HAP-1 (cell line): ENCODE measurements around the gene LIX1.
"Not testable (repeated sequence)": the region's sequence is repeated elsewhere in the genome, so short reads cannot be mapped to it uniquely, and the experiment has no call there.

ENCODE experiments used
- DNase-seq, 2 experiments: peaks; one replicate each; pipeline ENCODE4 v3.0.0-alpha.2; 2016 to 2020; ENCODE audit warnings: low spot score in 2 of 2
- H3K27me3 ChIP-seq: fragments of 250-450 bp; sonication (Bioruptor Pico); 2 replicates; pipeline ENCODE4 v1.5.1; 2020; ENCODE audit warnings: low read depth, mild to moderate bottlenecking, moderate library complexity
- H3K36me3 ChIP-seq: fragments of 250-450 bp; sonication (Bioruptor Pico); replicated peaks from 2 replicates; pipeline ENCODE4 v1.5.1; 2020; ENCODE audit warnings: mild to moderate bottlenecking
- H3K4me1 ChIP-seq: fragments of 250-450 bp; sonication (Bioruptor Pico); 2 replicates; pipeline ENCODE4 v1.5.1; 2020; ENCODE audit warnings: mild to moderate bottlenecking
- H3K4me3 ChIP-seq: fragments of 250-450 bp; sonication (Bioruptor Pico); 2 replicates; pipeline ENCODE4 v1.5.1; 2020; ENCODE audit warnings: mild to moderate bottlenecking, moderate library complexity
- H3K9me3 ChIP-seq: fragments of 250-450 bp; sonication (Bioruptor Pico); 2 replicates; pipeline ENCODE4 v1.5.1; 2020; ENCODE audit warnings: mild to moderate bottlenecking, moderate library complexity
- in situ Hi-C: fragments of 300-500 bp; cut with MboI; formaldehyde crosslinking; loops from 3 replicates; pipeline ENCODE4 v1.14.3; 2020; ENCODE audit warnings: low sequenced_read_pairs, inconsistent platforms, mixed read lengths

LIX1 gene

GRCh38 chr5:97142521-97143254, at the start of gene LIX1:
TSS of gene LIX1 (minus strand) at chr5:97142611. CDS start at chr5:97142576, 35 bp downstream.
- in situ Hi-C loops = loop anchor here (10.0 kb wide), 1 partner anchor 268 kb away; the partner anchor contains the start of gene ERAP2
- DNase-seq = peak; percentile 74

GRCh38 chr5:97191893-97192292, 49.5 kb upstream of the LIX1 start:
- no peaks in the 10 kb centered on the region for H3K27me3 ChIP-seq
- H3K9me3 ChIP-seq = no peaks in the 10 kb centered on the region
- H3K4me3 ChIP-seq = no peak overlapping the region
- in situ Hi-C loops = no loop called here
- no peak for DNase-seq
- no peaks in the 10 kb centered on the region for H3K36me3 ChIP-seq
- no peaks in the 10 kb centered on the region for H3K4me1 ChIP-seq

More at GRCh38 chr5:97142521-97143254, at the start of gene LIX1:
- Histone ChIP-seq H3K36me3 (no peaks in the 10 kb centered on the region), H3K4me3 (no peak within 1 kb of the TSS), H3K9me3 (no peaks in the 10 kb centered on the region), H3K27me3 (no peaks in the 10 kb centered on the region), H3K4me1 (peaks cover 10% of the 10 kb centered on the region)

GRCh38 chr5:97189523-97189922, 47.1 kb upstream of the LIX1 start:
- H3K4me3 ChIP-seq, in situ Hi-C loops, H3K9me3 ChIP-seq, H3K27me3 ChIP-seq, H3K36me3 ChIP-seq, H3K4me1 ChIP-seq, DNase-seq: not testable (repeated sequence)

- Histone ChIP-seq H3K36me3 (peaks cover 9% of the 10 kb centered on the region), H3K4me1 (peaks cover 18% of the 10 kb centered on the region), H3K9me3 (0 out of 2 replicates have a peak, but pooled peaks cover 2% of the 10 kb centered on the region), H3K27me3 (no peaks in the 10 kb centered on the region), H3K4me3 (peak overlapping the region; percentile 64)
- in situ Hi-C loops = no loop called here
- no peak for DNase-seq
Observed at GRCh38 chr5:97183930-97184213, 41.5 kb upstream of the LIX1 start.

GRCh38 chr5:97183100-97183929, 40.9 kb upstream of the LIX1 start, which contains the start of gene RIOK2:
TSS of gene RIOK2 (minus strand) at chr5:97183247. CDS start at chr5:97183191, 56 bp downstream.
- no peaks in the 10 kb centered on the region for H3K27me3 ChIP-seq
- DNase-seq = peak; percentile 91 to 96
- H3K36me3 ChIP-seq = peaks cover 11% of the 10 kb centered on the region
- in situ Hi-C loops = no loop called here
- peak within 1 kb of the TSS; percentile 64 for H3K4me3 ChIP-seq
- 0 out of 2 replicates have a peak, but pooled peaks cover 2% of the 10 kb centered on the region for H3K9me3 ChIP-seq
- peaks cover 18% of the 10 kb centered on the region for H3K4me1 ChIP-seq

- Histone ChIP-seq H3K9me3 (0 out of 2 replicates have a peak, but pooled peaks cover 2% of the 10 kb centered on the region), H3K4me3 (peak overlapping the region; percentile 64), H3K4me1 (peaks cover 18% of the 10 kb centered on the region), H3K36me3 (peaks cover 15% of the 10 kb centered on the region), H3K27me3 (no peaks in the 10 kb centered on the region)
- in situ Hi-C loops = no loop called here
- no peak for DNase-seq
Observed at GRCh38 chr5:97182571-97183099, 40.2 kb upstream of the LIX1 start.

GRCh38 chr5:97181856-97182545, 39.6 kb upstream of the LIX1 start:
- in situ Hi-C loops = no loop called here
- DNase-seq = no peak
- no peaks in the 10 kb centered on the region for H3K27me3 ChIP-seq
- H3K36me3 ChIP-seq = peaks cover 21% of the 10 kb centered on the region
- 0 out of 2 replicates have a peak, but pooled peaks cover 2% of the 10 kb centered on the region for H3K9me3 ChIP-seq
- H3K4me1 ChIP-seq = peaks cover 18% of the 10 kb centered on the region
- H3K4me3 ChIP-seq = peak overlapping the region; percentile 64

- H3K4me3 ChIP-seq, DNase-seq, H3K9me3 ChIP-seq, in situ Hi-C loops, H3K27me3 ChIP-seq: not testable (repeated sequence)
- Histone ChIP-seq H3K36me3 (peaks cover 42% of the 10 kb centered on the region), H3K4me1 (peaks cover 13% of the 10 kb centered on the region)
Observed at GRCh38 chr5:97179457-97179856, 37.0 kb upstream of the LIX1 start.

- no peak overlapping the region for H3K4me3 ChIP-seq
- H3K4me1 ChIP-seq = no peaks in the 10 kb centered on the region
- no peaks in the 10 kb centered on the region for H3K9me3 ChIP-seq
- H3K27me3 ChIP-seq = no peaks in the 10 kb centered on the region
- in situ Hi-C loops = loop anchor here (25.0 kb wide), 1 partner anchor 535 kb away; no protein-coding TSS in a partner anchor
- H3K36me3 ChIP-seq = peaks cover 86% of the 10 kb centered on the region
- no peak for DNase-seq
Observed at GRCh38 chr5:97172227-97172626, 29.8 kb upstream of the LIX1 start.

- no peaks in the 10 kb centered on the region for H3K4me1 ChIP-seq
- in situ Hi-C loops = loop anchor here (25.0 kb wide), 1 partner anchor 534 kb away; no protein-coding TSS in a partner anchor
- peaks cover 83% of the 10 kb centered on the region for H3K36me3 ChIP-seq
- no peaks in the 10 kb centered on the region for H3K27me3 ChIP-seq
- H3K4me3 ChIP-seq = no peak overlapping the region
- H3K9me3 ChIP-seq = no peaks in the 10 kb centered on the region
- no peak for DNase-seq
Observed at GRCh38 chr5:97171703-97172102, 29.3 kb upstream of the LIX1 start.

GRCh38 chr5:97167435-97167834, 25.0 kb upstream of the LIX1 start:
- Histone ChIP-seq H3K4me1 (no peaks in the 10 kb centered on the region), H3K9me3 (no peaks in the 10 kb centered on the region), H3K27me3 (no peaks in the 10 kb centered on the region), H3K36me3 (peaks cover 61% of the 10 kb centered on the region), H3K4me3 (no peak overlapping the region)
- in situ Hi-C loops = loop anchor here (25.0 kb wide), 1 partner anchor 530 kb away; no protein-coding TSS in a partner anchor
- DNase-seq = no peak

- no peaks in the 10 kb centered on the region for H3K27me3 ChIP-seq
- DNase-seq = no peak
- no peaks in the 10 kb centered on the region for H3K9me3 ChIP-seq
- H3K36me3 ChIP-seq = peaks cover 59% of the 10 kb centered on the region
- in situ Hi-C loops = loop anchor here (25.0 kb wide), 1 partner anchor 528 kb away; no protein-coding TSS in a partner anchor
- no peaks in the 10 kb centered on the region for H3K4me1 ChIP-seq
- H3K4me3 ChIP-seq = no peak overlapping the region
Observed at GRCh38 chr5:97165726-97166125, 23.3 kb upstream of the LIX1 start.

- Histone ChIP-seq H3K36me3 (peaks cover 59% of the 10 kb centered on the region), H3K9me3 (no peaks in the 10 kb centered on the region)
- in situ Hi-C loops = loop anchor here (5.0 to 25.0 kb wide), 2 partner anchors 423 to 528 kb away; no protein-coding TSS in a partner anchor
Observed at GRCh38 chr5:97164846-97165245, 22.4 kb upstream of the LIX1 start.

More at GRCh38 chr5:97164846-97165245, 22.4 kb upstream of the LIX1 start:
- DNase-seq = no peak
- Histone ChIP-seq H3K27me3 (no peaks in the 10 kb centered on the region), H3K4me3 (no peak overlapping the region), H3K4me1 (no peaks in the 10 kb centered on the region)
